Renal pelvis (tissue), 4 donors: ENCODE measurements around the gene HS2ST1. TPM values are rescaled to one million over a fixed set of nuclear protein-coding genes. Genes with fewer than 3 reads are reported as not detected.

ENCODE experiments used
- DNase-seq: peaks from one replicate; pipeline ENCODE4 v3.0.0-alpha.2; 2013
- polyA plus RNA-seq, 3 donors: library from polyadenylated mRNA; unstranded; fragments of 120-200 nt; gene quantifications; one replicate each; pipeline ENCODE4 v1.2.1, GENCODE V29; 2013; ENCODE audit not compliant: insufficient read length in 3 of 3

Gene HS2ST1
- polyA plus RNA-seq, 3 donors: 37.7 to 42.8 (median 41.7) TPM

DNA sequence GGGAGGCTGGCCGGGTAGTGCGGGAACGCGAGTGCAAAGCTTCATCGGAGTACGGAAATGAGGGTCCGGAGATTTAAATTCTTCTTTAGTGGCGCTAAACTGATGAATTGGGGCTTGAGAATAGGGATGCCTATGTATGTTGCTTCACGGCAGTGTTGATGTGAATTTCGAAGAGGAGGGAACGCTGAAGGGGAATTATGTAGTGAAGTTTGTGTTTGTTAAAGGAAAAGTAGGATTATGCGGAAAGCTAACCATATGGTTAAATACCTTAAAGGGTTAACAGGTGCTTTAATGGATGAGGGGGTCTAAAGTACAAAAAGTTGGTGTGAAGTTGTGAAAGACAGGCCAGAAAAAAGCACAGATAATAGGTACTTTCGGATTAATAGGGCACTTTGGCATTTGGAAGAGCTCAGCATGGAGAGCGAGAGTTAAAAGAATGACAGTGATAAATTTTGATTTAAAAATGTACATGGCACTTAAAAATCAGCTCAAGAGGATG is 1.4 kb downstream of the HS2ST1 start:
- DNase-seq: no peak

- DNase-seq: no peak
These were observed 2.3 kb downstream of the HS2ST1 start for GRCh38 chr1:86916752-86917151.

- DNase-seq: no peak
These were observed 8.0 kb downstream of the HS2ST1 start for GRCh38 chr1:86922445-86922844.

GRCh38 chr1:86924324-86924960 is 10.0 kb downstream of the HS2ST1 start:
- no peak for DNase-seq

- no peak for DNase-seq
These were observed 11.3 kb downstream of the HS2ST1 start for GRCh38 chr1:86925742-86926141.

DNA sequence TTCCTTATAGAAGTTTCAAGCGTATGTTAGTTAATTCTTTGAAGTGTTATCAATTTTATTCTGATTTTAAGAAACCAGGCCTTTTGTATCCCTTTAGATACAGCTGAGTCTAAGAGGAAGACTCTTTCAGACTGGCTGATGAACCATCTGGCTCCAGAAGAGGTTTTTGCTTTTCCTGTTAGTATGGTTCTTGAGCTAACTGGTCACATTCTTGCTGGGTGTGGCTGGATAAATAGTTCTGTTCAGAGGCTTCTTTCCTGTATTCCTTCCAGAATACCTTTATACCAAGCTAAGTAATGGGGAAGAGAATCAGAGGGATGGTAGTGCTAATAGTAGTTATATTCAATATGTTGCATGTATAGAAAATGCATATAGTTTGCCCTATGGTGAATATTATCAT is 12.4 kb downstream of the HS2ST1 start:
- DNase-seq: no peak

GRCh38 chr1:86928819-86929218 is 14.4 kb downstream of the HS2ST1 start:
- DNase-seq: no peak

- no peak for DNase-seq
These were observed 18.6 kb downstream of the HS2ST1 start for GRCh38 chr1:86933051-86933450.

DNA sequence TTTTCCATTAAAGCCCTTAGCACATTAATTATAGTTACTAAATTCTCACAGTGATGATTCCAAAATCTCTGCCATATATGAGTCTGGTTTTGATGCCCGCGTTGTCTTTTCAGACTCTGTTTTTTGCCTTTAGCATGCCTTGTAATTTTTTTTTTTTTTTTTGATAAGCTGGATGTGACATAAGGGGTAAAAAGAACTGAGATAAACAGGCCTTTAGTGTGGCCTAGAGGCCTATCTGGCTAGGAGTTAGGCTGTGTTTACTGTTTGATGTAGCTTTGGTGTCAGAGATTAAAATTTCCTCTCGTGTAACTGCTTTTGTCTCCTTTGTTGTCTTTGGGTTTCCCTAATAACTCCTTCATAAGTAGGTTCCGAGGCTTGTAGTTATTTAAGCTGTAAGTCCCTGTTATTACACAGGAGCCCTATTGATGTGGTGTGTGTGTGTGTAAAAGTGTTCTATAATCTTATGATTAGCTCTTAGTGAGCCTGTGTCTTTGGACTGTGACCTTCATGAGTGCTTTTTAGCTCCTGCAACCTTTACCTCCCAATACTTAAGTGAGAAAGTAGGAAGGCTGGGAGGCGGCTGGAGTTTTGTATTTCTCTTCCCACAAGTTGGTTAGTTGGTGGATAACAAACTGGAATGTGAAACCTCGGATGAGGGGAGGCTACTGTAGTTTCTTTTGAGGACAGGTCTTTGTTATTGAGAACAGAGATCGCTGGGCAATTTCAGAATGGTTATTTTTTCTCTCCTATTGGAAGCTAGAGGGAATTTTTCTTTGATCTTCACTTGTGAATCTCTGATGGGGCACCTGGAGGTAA is 19.3 kb downstream of the HS2ST1 start:
- DNase-seq: no peak

- DNase-seq: no peak
These were observed 24.0 kb downstream of the HS2ST1 start for GRCh38 chr1:86938450-86938849.

- no peak for DNase-seq
These were observed 24.4 kb downstream of the HS2ST1 start for GRCh38 chr1:86938855-86939254.

DNA sequence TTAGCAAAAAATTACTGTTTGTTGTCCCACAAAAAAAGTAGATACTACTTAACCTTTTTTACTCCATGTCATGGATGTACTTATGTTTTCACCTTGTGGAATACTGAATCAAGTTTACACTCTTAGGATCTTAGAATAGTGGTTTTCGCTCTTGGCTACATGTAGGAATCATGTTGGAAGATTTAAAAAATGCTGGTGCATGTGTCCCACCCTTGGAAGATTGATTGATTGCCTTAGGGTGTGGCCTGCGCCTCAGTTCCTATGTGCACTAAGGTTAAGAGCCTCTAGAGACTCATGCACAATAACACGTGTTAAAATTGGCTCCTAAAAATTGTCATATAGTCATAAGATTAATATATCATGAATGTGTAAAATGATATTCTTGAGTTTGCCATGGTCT is 25.0 kb downstream of the HS2ST1 start:
- DNase-seq: no peak

- no peak for DNase-seq
These were observed 26.2 kb downstream of the HS2ST1 start for GRCh38 chr1:86940599-86940998.

DNA sequence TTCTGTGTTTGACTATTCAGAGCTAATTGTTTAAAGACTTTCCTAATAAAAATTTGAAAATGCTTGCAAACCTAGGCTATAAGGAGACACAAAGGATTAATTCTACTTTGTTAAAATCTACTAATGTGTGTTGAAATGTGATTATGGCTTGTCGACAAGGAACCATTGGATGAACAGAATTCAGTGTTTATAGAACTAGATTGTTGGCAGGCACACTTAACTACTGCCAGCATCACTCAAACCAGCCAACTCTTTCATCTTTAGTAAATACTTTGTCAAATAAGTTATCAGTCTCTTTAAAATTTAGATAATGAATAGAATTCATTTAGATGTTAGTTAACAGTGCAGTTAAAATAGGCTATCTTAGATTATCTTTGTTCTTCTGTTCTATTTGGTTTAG is 27.6 kb downstream of the HS2ST1 start:
- DNase-seq: no peak

GRCh38 chr1:86942743-86943142 is 28.3 kb downstream of the HS2ST1 start:
- DNase-seq: no peak

GRCh38 chr1:86948212-86948611 is 33.8 kb downstream of the HS2ST1 start:
- no peak for DNase-seq

GRCh38 chr1:86950712-86951419 is 36.4 kb downstream of the HS2ST1 start:
- DNase-seq: no peak

GRCh38 chr1:86951430-86951829 is 37.0 kb downstream of the HS2ST1 start:
- no peak for DNase-seq

DNA sequence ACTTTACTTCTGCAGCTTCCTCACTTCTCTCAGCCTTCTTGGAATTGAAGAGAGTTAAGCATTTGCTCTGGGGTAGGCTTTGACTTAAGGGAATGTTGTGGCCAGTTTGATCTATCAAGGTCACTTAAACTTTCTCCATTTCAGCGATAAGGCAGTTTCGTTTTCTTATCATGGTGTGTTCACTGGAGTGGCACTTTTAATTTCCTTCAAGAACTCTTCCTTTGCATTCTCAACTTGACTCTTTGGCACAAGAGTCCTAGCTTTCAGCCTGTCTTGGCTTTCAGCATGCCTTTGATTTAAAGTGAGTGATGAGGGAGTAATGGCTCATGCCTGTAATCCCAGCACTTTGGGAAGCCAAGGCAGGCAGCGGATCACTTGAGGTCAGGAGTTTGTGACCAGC is 38.7 kb downstream of the HS2ST1 start:
- DNase-seq: no peak

DNA sequence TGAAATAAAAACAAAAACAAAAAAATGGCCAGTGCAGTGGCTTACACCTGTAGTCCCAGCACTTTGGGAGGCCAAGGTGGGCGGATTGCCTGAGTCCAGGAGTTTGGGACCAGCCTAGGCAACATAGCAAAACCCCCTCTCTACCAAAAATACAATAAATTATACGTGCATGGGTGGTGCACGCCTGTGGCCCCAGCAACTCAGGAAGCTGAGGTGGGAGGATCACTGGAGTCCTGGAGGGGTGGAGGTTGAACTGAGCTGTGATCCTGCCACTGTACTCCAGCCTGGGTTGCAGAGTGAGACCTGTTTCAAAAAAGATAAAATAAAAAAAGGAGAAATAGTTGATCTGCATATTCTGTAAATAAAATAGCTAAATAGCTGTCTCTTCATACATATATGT is 41.2 kb downstream of the HS2ST1 start:
- no peak for DNase-seq

GRCh38 chr1:86956221-86956620 is 41.8 kb downstream of the HS2ST1 start:
- DNase-seq: no peak

GRCh38 chr1:86957221-86957620 is 42.8 kb downstream of the HS2ST1 start:
- DNase-seq: no peak

GRCh38 chr1:86960548-86960947 is 46.1 kb downstream of the HS2ST1 start:
- no peak for DNase-seq
